PC-3 (cell line): Measurements from ENCODE around the gene TOM1L2.

ENCODE experiments used
- CTCF ChIP-seq: fragments of 300-600 bp; sonication (generic); conservative IDR thresholded peaks from 2 replicates; pipeline ENCODE4 v1.5.1; 2017; ENCODE audit warnings: antibody characterized with exemption, low read depth, mild to moderate bottlenecking, low read length
- EZH2 ChIP-seq: fragments of 300-600 bp; sonication (generic); IDR thresholded peaks from one replicate; pipeline ENCODE4 v1.6.1; 2017; ENCODE audit warnings: antibody characterized with exemption, mild to moderate bottlenecking, low read length; ENCODE audit not compliant: unreplicated experiment

- TF ChIP-seq CTCF = peak; percentile 63
- TF ChIP-seq EZH2 = no peak
These were observed 21.4 kb downstream of the TOM1L2 start for GRCh38 chr17:17950806-17951205.
